ENCODE data around the gene CST7.

Gene CST7

GRCh38 chr20:24949756-24950127, 673 bp downstream of the CST7 start:
- peaks cover 9% of the 10 kb centered on the region for H3K4me1 ChIP-seq (ENCODE audit: insufficient read depth, insufficient read length)
- no peaks in the 10 kb centered on the region for H3K27me3 ChIP-seq (ENCODE audit: insufficient read depth, insufficient read length)
- no peaks in the 10 kb centered on the region for H3K36me3 ChIP-seq (ENCODE audit: insufficient read depth, insufficient read length, low read length)
- no peak overlapping the region for H3K9ac ChIP-seq (ENCODE audit: insufficient read length, low read depth)
- H3K4me3 ChIP-seq (ENCODE audit: insufficient read length, low read depth) = no peak overlapping the region
- no peaks in the 10 kb centered on the region for H3K9me3 ChIP-seq (ENCODE audit: insufficient read depth, low read length)
- no peak for TF ChIP-seq ZNF274 (IDR thresholded peaks at IDR 0.05; ENCODE audit: low read depth, low read length)
- no peak for TF ChIP-seq YY1 (IDR thresholded peaks at IDR 0.05; ENCODE audit: insufficient read depth, insufficient read length)
- no peak for TF ChIP-seq SUZ12 (IDR thresholded peaks at IDR 0.05; ENCODE audit: extremely low read depth, insufficient read depth, insufficient read length)
- DNase-seq (ENCODE audit: low read depth, low spot score) = no peak

DNA sequence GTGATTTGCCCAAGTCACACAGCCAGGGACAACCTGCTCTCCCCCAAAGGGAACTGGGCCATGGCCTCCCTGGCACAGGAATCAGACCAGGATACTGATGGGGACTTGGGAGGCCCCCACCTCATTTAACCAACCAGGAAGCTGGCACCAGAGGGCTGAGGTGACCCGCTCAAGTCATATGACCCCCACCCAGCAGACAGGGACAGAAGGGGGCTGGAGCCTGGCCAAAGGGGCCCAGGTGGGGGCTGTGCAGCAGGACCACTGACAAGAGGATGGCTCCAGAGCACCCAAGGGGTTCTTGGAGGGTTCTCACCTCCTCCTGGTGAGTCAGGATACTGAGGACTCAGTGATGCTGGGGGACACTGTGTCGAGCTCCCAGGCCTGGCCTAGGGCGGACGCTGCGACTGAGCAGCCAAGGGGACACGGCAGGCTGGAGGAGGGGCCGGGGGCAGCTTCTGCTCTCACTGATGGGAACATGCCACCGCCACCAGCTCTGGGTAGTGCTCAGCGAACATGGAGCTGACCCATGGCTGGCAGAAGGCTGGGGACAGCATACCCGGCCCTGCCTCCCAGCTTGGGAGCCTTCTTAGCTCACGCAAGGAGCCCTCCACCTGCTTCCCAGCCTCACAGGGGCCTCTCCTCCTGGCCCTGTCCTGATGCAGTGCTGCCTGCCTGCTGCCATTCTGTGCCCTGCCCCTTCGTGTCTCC, 1.2 kb downstream of the CST7 start:
- DNase-seq (ENCODE audit: low read depth, low spot score) = no peak
- Histone ChIP-seq H3K9me3 (ENCODE audit: insufficient read depth, low read length) (no peaks in the 10 kb centered on the region), H3K4me3 (ENCODE audit: insufficient read length, low read depth) (no peak overlapping the region), H3K27me3 (ENCODE audit: insufficient read depth, insufficient read length) (no peaks in the 10 kb centered on the region), H3K9ac (ENCODE audit: insufficient read length, low read depth) (no peak overlapping the region), H3K36me3 (ENCODE audit: insufficient read depth, insufficient read length, low read length) (no peaks in the 10 kb centered on the region), H3K4me1 (ENCODE audit: insufficient read depth, insufficient read length) (peaks cover 9% of the 10 kb centered on the region)
- TF ChIP-seq SUZ12 (IDR thresholded peaks at IDR 0.05; ENCODE audit: extremely low read depth, insufficient read depth, insufficient read length) = no peak
- TF ChIP-seq YY1 (IDR thresholded peaks at IDR 0.05; ENCODE audit: insufficient read depth, insufficient read length) = no peak
- TF ChIP-seq ZNF274 (IDR thresholded peaks at IDR 0.05; ENCODE audit: low read depth, low read length) = no peak

- no peak for DNase-seq (ENCODE audit: low read depth, low spot score)
- H3K27me3 ChIP-seq (ENCODE audit: insufficient read depth, insufficient read length) = no peaks in the 10 kb centered on the region
These were observed 1.9 kb downstream of the CST7 start for GRCh38 chr20:24950836-24951525.

DNA sequence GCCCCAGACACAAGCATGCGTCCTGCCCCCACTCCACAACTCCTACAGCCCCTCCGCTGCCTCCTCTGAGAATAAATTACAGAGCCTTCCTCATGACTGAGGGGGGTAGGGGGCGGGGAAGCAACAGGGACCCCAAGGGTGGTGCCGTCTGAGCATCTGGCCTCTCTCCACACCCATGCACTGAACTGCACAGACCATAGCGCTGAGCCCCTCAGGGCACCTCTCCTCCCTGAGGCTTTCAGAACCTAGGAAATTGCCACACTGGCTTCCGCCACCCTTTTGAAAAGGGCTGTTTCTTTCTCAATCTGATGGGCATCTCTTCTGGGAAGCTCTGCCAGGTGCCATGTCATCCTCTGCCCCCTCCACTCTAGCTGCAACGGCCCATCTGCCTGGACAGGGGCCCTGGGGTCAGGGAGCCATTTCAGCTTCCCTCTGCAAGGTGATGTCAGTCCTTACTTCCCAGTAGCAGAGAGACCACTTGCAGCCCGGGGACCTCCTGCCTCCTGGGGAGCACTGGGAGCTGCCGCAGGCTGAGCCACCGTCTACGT, 2.5 kb downstream of the CST7 start:
- no peaks in the 10 kb centered on the region for H3K36me3 ChIP-seq (ENCODE audit: insufficient read depth, insufficient read length, low read length)
- peaks cover 9% of the 10 kb centered on the region for H3K4me1 ChIP-seq (ENCODE audit: insufficient read depth, insufficient read length)
- H3K27me3 ChIP-seq (ENCODE audit: insufficient read depth, insufficient read length) = no peaks in the 10 kb centered on the region
- DNase-seq (ENCODE audit: low read depth, low spot score) = no peak
- H3K9me3 ChIP-seq (ENCODE audit: insufficient read depth, low read length) = no peaks in the 10 kb centered on the region
- H3K9ac ChIP-seq (ENCODE audit: insufficient read length, low read depth) = no peak overlapping the region
- no peak overlapping the region for H3K4me3 ChIP-seq (ENCODE audit: insufficient read length, low read depth)
- TF ChIP-seq ZNF274 (IDR thresholded peaks at IDR 0.05; ENCODE audit: low read depth, low read length) = no peak
- TF ChIP-seq SUZ12 (IDR thresholded peaks at IDR 0.05; ENCODE audit: extremely low read depth, insufficient read depth, insufficient read length) = no peak
- no peak for TF ChIP-seq YY1 (IDR thresholded peaks at IDR 0.05; ENCODE audit: insufficient read depth, insufficient read length)

More at GRCh38 chr20:24950836-24951525, 1.9 kb downstream of the CST7 start:
- H3K4me1 ChIP-seq (ENCODE audit: insufficient read depth, insufficient read length) = peaks cover 9% of the 10 kb centered on the region
- H3K4me3 ChIP-seq (ENCODE audit: insufficient read length, low read depth) = no peak overlapping the region
- H3K36me3 ChIP-seq (ENCODE audit: insufficient read depth, insufficient read length, low read length) = no peaks in the 10 kb centered on the region
- TF ChIP-seq YY1 (IDR thresholded peaks at IDR 0.05; ENCODE audit: insufficient read depth, insufficient read length) (no peak), SUZ12 (IDR thresholded peaks at IDR 0.05; ENCODE audit: extremely low read depth, insufficient read depth, insufficient read length) (no peak), ZNF274 (IDR thresholded peaks at IDR 0.05; ENCODE audit: low read depth, low read length) (no peak)
- H3K9ac ChIP-seq (ENCODE audit: insufficient read length, low read depth) = no peak overlapping the region
- no peaks in the 10 kb centered on the region for H3K9me3 ChIP-seq (ENCODE audit: insufficient read depth, low read length)

DNA sequence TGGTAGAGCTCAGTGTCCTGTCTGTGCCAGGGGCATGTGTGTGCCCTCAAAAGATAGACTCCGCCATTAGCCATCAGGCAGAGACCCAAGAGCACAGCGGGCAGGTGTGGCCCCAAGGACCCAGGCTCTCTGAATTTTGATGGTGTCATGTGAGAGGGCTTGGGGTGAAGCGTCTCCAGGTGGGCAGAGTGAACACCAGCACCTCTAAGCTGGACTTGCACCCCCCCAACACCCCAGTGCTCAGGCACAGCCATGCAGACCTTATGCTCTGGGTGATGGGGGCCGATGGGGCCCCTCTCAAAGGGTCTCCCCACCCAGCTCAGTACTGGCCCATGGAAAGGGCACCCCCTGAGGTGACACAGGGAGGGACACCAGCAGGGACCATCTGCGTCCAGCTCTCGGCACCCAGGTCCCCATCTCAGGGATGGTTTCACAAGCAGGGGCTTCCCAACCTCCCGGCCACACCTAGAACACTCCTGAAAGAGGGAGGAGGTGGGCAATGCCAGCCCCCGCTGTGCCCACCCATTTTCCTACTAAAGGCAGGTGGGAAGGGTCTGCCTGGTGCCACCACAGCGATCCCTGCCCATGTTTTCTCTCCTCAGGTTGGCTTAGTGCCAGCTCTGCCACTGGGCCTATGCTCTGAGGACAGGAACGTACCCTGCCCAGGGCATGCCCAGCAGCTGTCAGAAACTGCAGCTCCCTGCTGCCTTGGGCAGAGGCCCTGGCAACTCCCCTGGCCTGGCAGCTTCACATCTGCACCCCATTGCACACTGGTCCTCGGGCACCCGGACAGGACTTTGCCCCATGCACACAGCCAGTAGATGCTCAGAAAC, 3.5 kb downstream of the CST7 start:
- peaks cover 5% of the 10 kb centered on the region for H3K36me3 ChIP-seq (ENCODE audit: insufficient read depth, insufficient read length, low read length)
- TF ChIP-seq YY1 (IDR thresholded peaks at IDR 0.05; ENCODE audit: insufficient read depth, insufficient read length) = no peak
- no peak for TF ChIP-seq SUZ12 (IDR thresholded peaks at IDR 0.05; ENCODE audit: extremely low read depth, insufficient read depth, insufficient read length)
- no peak for TF ChIP-seq ZNF274 (IDR thresholded peaks at IDR 0.05; ENCODE audit: low read depth, low read length)
- no peak for DNase-seq (ENCODE audit: low read depth, low spot score)
- no peak overlapping the region for H3K9ac ChIP-seq (ENCODE audit: insufficient read length, low read depth)
- H3K9me3 ChIP-seq (ENCODE audit: insufficient read depth, low read length) = no peaks in the 10 kb centered on the region
- H3K4me3 ChIP-seq (ENCODE audit: insufficient read length, low read depth) = no peak overlapping the region
- H3K4me1 ChIP-seq (ENCODE audit: insufficient read depth, insufficient read length) = peaks cover 9% of the 10 kb centered on the region
- no peaks in the 10 kb centered on the region for H3K27me3 ChIP-seq (ENCODE audit: insufficient read depth, insufficient read length)

DNA sequence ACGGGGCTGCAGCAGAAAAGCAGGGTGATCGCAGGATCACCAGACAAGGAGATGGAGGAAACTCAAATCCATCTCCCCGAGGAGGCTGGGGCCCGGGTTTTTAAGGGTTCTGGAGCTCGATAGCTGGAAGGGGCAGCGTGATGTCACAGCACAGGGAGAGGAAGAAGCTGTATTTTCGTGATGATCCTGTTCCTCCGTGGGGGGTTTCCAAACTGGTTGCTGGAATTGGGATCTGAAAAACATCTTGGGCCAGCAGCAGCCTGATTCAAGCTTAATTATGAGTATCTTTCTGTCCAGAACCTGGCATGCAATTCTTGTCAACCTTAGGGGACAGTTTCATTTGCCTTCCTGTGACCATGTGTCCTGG, 4.1 kb downstream of the CST7 start:
- no peak for DNase-seq (ENCODE audit: low read depth, low spot score)
- Histone ChIP-seq H3K36me3 (ENCODE audit: insufficient read depth, insufficient read length, low read length) (peaks cover 11% of the 10 kb centered on the region), H3K4me1 (ENCODE audit: insufficient read depth, insufficient read length) (peaks cover 9% of the 10 kb centered on the region), H3K4me3 (ENCODE audit: insufficient read length, low read depth) (no peak overlapping the region), H3K9ac (ENCODE audit: insufficient read length, low read depth) (no peak overlapping the region), H3K27me3 (ENCODE audit: insufficient read depth, insufficient read length) (no peaks in the 10 kb centered on the region), H3K9me3 (ENCODE audit: insufficient read depth, low read length) (no peaks in the 10 kb centered on the region)
- TF ChIP-seq ZNF274 (IDR thresholded peaks at IDR 0.05; ENCODE audit: low read depth, low read length) (no peak), SUZ12 (IDR thresholded peaks at IDR 0.05; ENCODE audit: extremely low read depth, insufficient read depth, insufficient read length) (no peak), YY1 (IDR thresholded peaks at IDR 0.05; ENCODE audit: insufficient read depth, insufficient read length) (no peak)

Measured in NT2/D1 (cell line).